H9 (cell line): ENCODE results near the gene PLEKHF1. TPM values are rescaled to one million over a fixed set of nuclear protein-coding genes. Genes with fewer than 3 reads are reported as not detected.

Experiments
- DNase-seq: peaks from one replicate; pipeline ENCODE4 v3.0.0-alpha.2; 2017
- H2AFZ ChIP-seq: one replicate; pipeline ENCODE4 v1.6.1; 2013; ENCODE audit warnings: mild to moderate bottlenecking, low read length, control low read depth, moderate library complexity
- H2AK5ac ChIP-seq: 2 replicates; pipeline ENCODE4 v1.6.1; 2013; ENCODE audit warnings: low read length, control low read depth, mixed read lengths; ENCODE audit not compliant: insufficient read length
- H2BK120ac ChIP-seq: one replicate; pipeline ENCODE4 v1.6.1; 2013; ENCODE audit warnings: low read depth, mild to moderate bottlenecking, low read length, control low read depth, inconsistent platforms; ENCODE audit not compliant: poor library complexity, severe bottlenecking
- H2BK12ac ChIP-seq: 2 replicates; pipeline ENCODE4 v1.6.1; 2013; ENCODE audit warnings: low read length, control low read depth, mixed read lengths, low read depth; ENCODE audit not compliant: insufficient read length
- H2BK15ac ChIP-seq: 2 replicates; pipeline ENCODE4 v1.6.1; 2013; ENCODE audit warnings: low read depth, low read length, control low read depth
- H2BK20ac ChIP-seq: one replicate; pipeline ENCODE4 v1.6.1; 2013; ENCODE audit warnings: low read depth, mild to moderate bottlenecking, low read length, control low read depth, inconsistent platforms; ENCODE audit not compliant: poor library complexity, severe bottlenecking
- H2BK5ac ChIP-seq: 2 replicates; pipeline ENCODE4 v1.6.1; 2013; ENCODE audit warnings: low read length, control low read depth, mixed read lengths; ENCODE audit not compliant: insufficient read length
- H3K14ac ChIP-seq: 2 replicates; pipeline ENCODE4 v1.6.1; 2013; ENCODE audit warnings: low read length, control low read depth; ENCODE audit not compliant: insufficient read depth
- H3K18ac ChIP-seq: 2 replicates; pipeline ENCODE4 v1.6.1; 2013; ENCODE audit warnings: low read depth, mild to moderate bottlenecking, mixed read lengths, low read length, control low read depth; ENCODE audit not compliant: insufficient read length
- H3K23ac ChIP-seq: 2 replicates; pipeline ENCODE4 v1.6.1; 2013; ENCODE audit warnings: low read length, control low read depth, mixed read lengths, low read depth; ENCODE audit not compliant: insufficient read length
- H3K23me2 ChIP-seq: 2 replicates; pipeline ENCODE4 v1.6.1; 2013; ENCODE audit warnings: low read depth, mild to moderate bottlenecking, mixed read lengths, low read length, control low read depth; ENCODE audit not compliant: insufficient read length, poor library complexity, severe bottlenecking
- H3K27ac ChIP-seq: 2 replicates; pipeline ENCODE4 v1.5.1; 2013; ENCODE audit warnings: low read length, control low read depth, mixed read lengths, low read depth; ENCODE audit not compliant: insufficient read length
- H3K27me3 ChIP-seq: 2 replicates; pipeline ENCODE4 v1.6.1; 2013; ENCODE audit warnings: low read length, control low read depth, inconsistent platforms; ENCODE audit not compliant: insufficient read depth
- H3K4ac ChIP-seq: 2 replicates; pipeline ENCODE4 v1.6.1; 2013; ENCODE audit warnings: low read depth, mild to moderate bottlenecking, control low read depth, inconsistent platforms, low read length, moderate library complexity
- H3K4me1 ChIP-seq: 2 replicates; pipeline ENCODE4 v1.6.1; 2013; ENCODE audit warnings: low read length, control low read depth, inconsistent platforms; ENCODE audit not compliant: insufficient read depth
- H3K4me2 ChIP-seq: 2 replicates; pipeline ENCODE4 v1.6.1; 2013; ENCODE audit warnings: low read length, control low read depth, mixed read lengths; ENCODE audit not compliant: insufficient read length, insufficient read depth
- H3K56ac ChIP-seq: 2 replicates; pipeline ENCODE4 v1.6.1; 2013; ENCODE audit warnings: low read depth, mild to moderate bottlenecking, mixed read lengths, low read length, control low read depth; ENCODE audit not compliant: insufficient read length
- H3K79me1 ChIP-seq: 2 replicates; pipeline ENCODE4 v1.6.1; 2013; ENCODE audit warnings: low read depth, mild to moderate bottlenecking, moderate library complexity, low read length, control low read depth, inconsistent platforms; ENCODE audit not compliant: insufficient read depth, poor library complexity, severe bottlenecking
- H3K79me2 ChIP-seq: 2 replicates; pipeline ENCODE4 v1.6.1; 2013; ENCODE audit warnings: low read length, control low read depth, inconsistent platforms; ENCODE audit not compliant: insufficient read depth
- H3K9ac ChIP-seq: 2 replicates; pipeline ENCODE4 v1.6.1; 2013; ENCODE audit warnings: low read length, control low read depth, mixed read lengths; ENCODE audit not compliant: insufficient read length; ENCODE audit errors: extremely low read depth
- H3K9me3 ChIP-seq: one replicate; pipeline ENCODE4 v1.6.1; 2013; ENCODE audit warnings: low read depth, low read length, inconsistent platforms; ENCODE audit not compliant: control insufficient read depth
- H3T11ph ChIP-seq: one replicate; pipeline ENCODE4 v1.6.1; 2013; ENCODE audit warnings: mild to moderate bottlenecking, low read length, control low read depth, inconsistent platforms
- H4K20me1 ChIP-seq: one replicate; pipeline ENCODE4 v1.6.1; 2013; ENCODE audit not compliant: control insufficient read depth, insufficient read length, insufficient read depth
- H4K5ac ChIP-seq: 2 replicates; pipeline ENCODE4 v1.6.1; 2013; ENCODE audit warnings: low read depth, mild to moderate bottlenecking, mixed read lengths, low read length, control low read depth; ENCODE audit not compliant: insufficient read length
- H4K8ac ChIP-seq: replicated peaks from 2 replicates; pipeline ENCODE4 v1.6.1; 2013; ENCODE audit warnings: low read length, control low read depth, mixed read lengths, low read depth; ENCODE audit not compliant: insufficient read length
- H4K91ac ChIP-seq: 2 replicates; pipeline ENCODE4 v1.6.1; 2013; ENCODE audit warnings: low read depth, mild to moderate bottlenecking, moderate library complexity, mixed read lengths, low read length, control low read depth; ENCODE audit not compliant: insufficient read length
- H3K27ac Mint-ChIP-seq, 3 experiments: 2 replicates in 2 of 3; 3 replicates in 1 of 3; pipeline ENCODE4 v1.8.0; 2020 to 2021; ENCODE audit warnings: mixed read lengths in 3 of 3, mild to moderate bottlenecking in 1 of 3, moderate library complexity in 1 of 3
- H3K27me3 Mint-ChIP-seq: 2 replicates; pipeline ENCODE4 v1.8.0; 2021; ENCODE audit warnings: low read depth, mild to moderate bottlenecking, moderate library complexity, mixed read lengths
- H3K36me3 Mint-ChIP-seq, 3 experiments: 2 replicates in 2 of 3; 3 replicates in 1 of 3; pipeline ENCODE4 v1.8.0; 2020 to 2021; ENCODE audit warnings: low read depth in 3 of 3, mixed read lengths in 3 of 3; ENCODE audit not compliant: insufficient read depth in 1 of 3
- H3K4me1 Mint-ChIP-seq, 2 experiments: 2 replicates each; pipeline ENCODE4 v1.8.0; 2020; ENCODE audit warnings: mixed read lengths in 2 of 2
- H3K4me3 Mint-ChIP-seq, 2 experiments: 2 replicates in 1 of 2; 3 replicates in 1 of 2; pipeline ENCODE4 v1.8.0; 2020 to 2021; ENCODE audit warnings: mild to moderate bottlenecking in 2 of 2, mixed read lengths in 2 of 2, moderate library complexity in 1 of 2
- H3K9me3 Mint-ChIP-seq, 2 experiments: 2 replicates in 1 of 2; 3 replicates in 1 of 2; pipeline ENCODE4 v1.8.0; 2020; ENCODE audit warnings: mild to moderate bottlenecking in 2 of 2, mixed read lengths in 2 of 2, moderate library complexity in 1 of 2
- CTCF ChIP-seq: fragments of 200-600 bp; sonication (generic); conservative IDR thresholded peaks from 3 replicates; pipeline ENCODE4 v1.8.0; 2021; ENCODE audit warnings: antibody characterized with exemption, mild to moderate bottlenecking
- WGBS: extraction: QIAGEN DNeasy Blood & Tissue Kit; methylation state at CpG from one replicate; pipeline ENCODE4 v1.1.7; 2013; ENCODE audit warnings: missing lambda C conversion rate, low lambda C conversion rate, mixed read lengths; ENCODE audit not compliant: insufficient read length; ENCODE audit errors: extremely low coverage; 5-methylcytosine and 5-hydroxymethylcytosine counted together
- total RNA-seq: library from RNA; stranded (reverse); gene quantifications from 2 replicates; pipeline ENCODE4 v1.2.1, GENCODE V29; 2021

Gene PLEKHF1
- total RNA-seq, 1 experiment from 2014 or later: 4.9 TPM

GRCh38 chr19:29714371-29714952, 49.2 kb downstream of the PLEKHF1 start:
- H4K20me1 ChIP-seq: no peaks in the 10 kb centered on the region
- no peaks in the 10 kb centered on the region for H3K27me3 ChIP-seq
- no peak overlapping the region for H2BK120ac ChIP-seq
- Mint-ChIP-seq H3K36me3 (no peaks in the 10 kb centered on the region; a peak in 2 of 7 replicates), H3K4me1 (peaks cover 24 to 32% of the 10 kb centered on the region in 2 experiments), H3K27ac (no peak overlapping the region), H3K27me3 (no peaks in the 10 kb centered on the region), H3K9me3 (no peaks in the 10 kb centered on the region), H3K4me3 (peak overlapping the region; percentile 74 to 75)
- no peaks in the 10 kb centered on the region for H3K4me1 ChIP-seq
- H3K27ac ChIP-seq: no peak overlapping the region
- no peaks in the 10 kb centered on the region for H3K79me1 ChIP-seq
- no peak overlapping the region for H3K14ac ChIP-seq
- no peak overlapping the region for H3T11ph ChIP-seq
- no peak for TF ChIP-seq CTCF
- H2AK5ac ChIP-seq: no peak overlapping the region
- H2BK20ac ChIP-seq: no peak overlapping the region
- no peak for DNase-seq
- no peak overlapping the region for H2AFZ ChIP-seq
- WGBS: no CpG with 5 or more reads among the region's 15 CpGs
- no peak overlapping the region for H2BK15ac ChIP-seq
- no peak overlapping the region for H3K23ac ChIP-seq
- H3K4me2 ChIP-seq: peak overlapping the region; percentile 35
- no peak overlapping the region for H3K4ac ChIP-seq
- no peak overlapping the region for H3K18ac ChIP-seq
- H4K8ac ChIP-seq: no peak overlapping the region
- H4K91ac ChIP-seq: no peak overlapping the region
- no peak overlapping the region for H2BK5ac ChIP-seq
- H3K9ac ChIP-seq: no peak overlapping the region
- no peaks in the 10 kb centered on the region for H3K79me2 ChIP-seq
- H3K56ac ChIP-seq: no peak overlapping the region
- no peak overlapping the region for H4K5ac ChIP-seq
- H2BK12ac ChIP-seq: no peak overlapping the region
- H3K23me2 ChIP-seq: peaks cover 4% of the 10 kb centered on the region
- H3K9me3 ChIP-seq: no peaks in the 10 kb centered on the region
